Measurements from ENCODE around the gene CBARP.

The CBARP gene

GRCh38 chr19:1239796-1240737, 2.3 kb upstream of the CBARP start:
- DNase-seq (ENCODE audit: low read depth), result peak; percentile 94

GRCh38 chr19:1239420-1239795, 1.6 kb upstream of the CBARP start:
- DNase-seq (ENCODE audit: low read depth), result no peak

- DNase-seq (ENCODE audit: low read depth), result no peak
These were observed 831 bp upstream of the CBARP start for GRCh38 chr19:1238369-1239303.

GRCh38 chr19:1237027-1237659, 662 bp downstream of the CBARP start:
- no peak for DNase-seq (ENCODE audit: low read depth)

- no peak for DNase-seq (ENCODE audit: low read depth)
These were observed 1.2 kb downstream of the CBARP start for GRCh38 chr19:1236576-1236975.

DNA sequence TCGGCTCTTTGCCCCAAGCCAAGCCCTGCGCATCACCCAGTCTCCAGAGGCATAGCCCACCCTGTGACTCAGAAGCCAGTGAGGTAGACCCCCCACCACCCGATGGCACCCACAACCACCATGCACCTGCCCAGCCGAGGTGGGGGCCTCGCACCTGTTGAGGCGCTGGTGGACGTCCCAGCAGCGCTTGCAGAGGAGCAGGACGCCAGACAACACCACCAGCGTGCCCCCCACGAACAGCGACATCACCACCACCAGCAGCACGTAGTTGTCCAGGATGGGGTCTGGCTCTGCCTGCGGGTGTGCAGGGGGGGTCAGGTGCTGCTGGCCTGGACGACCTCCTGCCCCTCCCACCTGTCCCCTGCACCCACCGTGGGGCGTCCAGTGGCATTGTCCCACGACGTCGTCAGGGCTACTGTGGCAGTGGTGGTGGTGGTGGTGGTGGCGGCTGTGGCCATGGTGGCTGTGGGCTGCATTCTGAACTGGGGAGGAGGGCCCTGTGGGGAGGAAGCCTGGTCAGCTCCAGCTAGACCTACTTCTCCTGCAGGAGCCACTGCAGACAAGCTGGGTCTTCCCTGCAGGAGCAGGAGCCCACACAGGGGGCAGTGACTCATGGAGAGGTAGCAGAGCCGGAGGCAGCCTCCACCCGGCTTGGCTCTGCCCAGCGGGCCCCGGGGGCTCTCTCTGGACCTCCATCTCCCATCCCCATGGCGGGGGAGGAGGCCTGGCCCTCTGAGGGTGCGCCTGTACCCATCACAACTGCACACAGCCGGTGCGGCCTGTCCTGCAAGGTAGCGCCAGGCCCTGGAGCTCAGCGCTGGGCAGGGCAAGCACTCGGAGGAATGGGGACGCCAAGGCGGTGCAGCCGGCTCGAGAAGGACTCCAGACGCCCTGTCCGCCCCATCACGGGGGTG, 1.9 kb downstream of the CBARP start:
- DNase-seq (ENCODE audit: low read depth), result no peak

DNA sequence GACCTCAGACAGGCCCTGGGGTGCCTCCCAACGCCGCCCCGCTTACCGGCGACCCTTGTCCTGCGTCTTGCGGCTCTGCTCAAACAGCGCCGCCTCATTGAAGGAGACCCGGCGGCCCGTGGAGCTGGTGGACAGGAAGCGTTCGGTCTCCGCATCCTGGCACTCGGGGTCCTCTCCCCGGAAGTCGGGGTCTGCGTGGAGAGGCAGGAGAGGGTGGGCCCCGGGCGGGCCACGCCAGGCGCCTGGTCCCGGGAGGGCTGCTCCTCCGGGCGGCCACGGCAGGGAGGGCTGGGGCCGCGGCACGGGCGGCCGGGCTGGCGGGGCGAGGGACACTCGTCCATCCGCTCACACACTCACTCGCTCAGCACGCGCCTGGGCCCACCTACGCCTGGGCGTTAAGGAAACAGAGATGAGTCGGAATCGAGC, 2.8 kb downstream of the CBARP start:
- DNase-seq (ENCODE audit: low read depth), result no peak

- no peak for DNase-seq (ENCODE audit: low read depth)
These were observed 3.5 kb downstream of the CBARP start for GRCh38 chr19:1234051-1234954.

- DNase-seq (ENCODE audit: low read depth), result no peak
These were observed 4.6 kb downstream of the CBARP start for GRCh38 chr19:1233115-1233667.

- DNase-seq (ENCODE audit: low read depth), result no peak
These were observed 5.1 kb downstream of the CBARP start for GRCh38 chr19:1232652-1233072.

DNA sequence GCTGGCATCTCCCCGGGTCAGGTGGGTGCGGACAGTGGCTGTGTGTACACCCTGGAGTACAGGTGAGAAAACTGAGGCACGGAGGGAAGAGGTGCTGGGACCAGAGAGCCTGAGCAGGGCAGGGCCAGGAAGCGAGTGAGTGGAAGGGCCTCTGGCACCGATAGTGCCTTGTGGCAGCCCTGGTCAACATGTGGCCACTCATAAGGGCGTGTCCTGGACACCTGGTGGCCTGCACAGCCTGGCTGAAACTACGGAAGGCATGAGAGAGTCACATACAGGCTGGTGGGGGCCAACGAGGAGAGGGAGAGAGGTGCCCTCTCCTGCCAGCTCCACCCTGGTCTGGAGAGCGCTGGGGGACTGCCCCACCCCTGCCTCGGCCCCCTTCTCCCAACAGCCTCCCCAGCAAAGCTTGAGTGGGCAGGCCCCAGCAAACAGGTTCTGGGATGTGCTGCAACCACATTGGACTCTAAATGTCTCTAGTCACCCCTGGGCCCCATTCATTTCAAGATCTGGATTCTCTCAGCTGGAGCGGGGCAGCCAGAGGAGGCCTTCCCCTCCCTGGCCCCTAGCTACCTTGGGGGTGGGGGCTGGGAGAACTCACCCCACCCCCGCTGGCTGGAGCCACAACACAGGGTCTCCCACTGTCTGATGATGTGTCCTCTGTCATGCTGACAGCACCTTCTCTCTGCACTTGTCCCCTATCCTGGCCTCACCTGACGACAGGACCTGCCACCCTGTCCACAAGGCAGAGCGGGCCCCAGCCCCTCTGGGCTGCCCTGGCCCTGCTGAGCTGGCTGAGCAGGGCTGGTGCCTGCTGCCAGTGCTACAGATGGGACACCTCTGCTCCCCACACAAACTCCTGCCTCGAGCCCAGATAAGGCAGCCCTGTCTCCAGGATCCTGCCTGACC, 5.8 kb downstream of the CBARP start:
- no peak for DNase-seq (ENCODE audit: low read depth)

DNA sequence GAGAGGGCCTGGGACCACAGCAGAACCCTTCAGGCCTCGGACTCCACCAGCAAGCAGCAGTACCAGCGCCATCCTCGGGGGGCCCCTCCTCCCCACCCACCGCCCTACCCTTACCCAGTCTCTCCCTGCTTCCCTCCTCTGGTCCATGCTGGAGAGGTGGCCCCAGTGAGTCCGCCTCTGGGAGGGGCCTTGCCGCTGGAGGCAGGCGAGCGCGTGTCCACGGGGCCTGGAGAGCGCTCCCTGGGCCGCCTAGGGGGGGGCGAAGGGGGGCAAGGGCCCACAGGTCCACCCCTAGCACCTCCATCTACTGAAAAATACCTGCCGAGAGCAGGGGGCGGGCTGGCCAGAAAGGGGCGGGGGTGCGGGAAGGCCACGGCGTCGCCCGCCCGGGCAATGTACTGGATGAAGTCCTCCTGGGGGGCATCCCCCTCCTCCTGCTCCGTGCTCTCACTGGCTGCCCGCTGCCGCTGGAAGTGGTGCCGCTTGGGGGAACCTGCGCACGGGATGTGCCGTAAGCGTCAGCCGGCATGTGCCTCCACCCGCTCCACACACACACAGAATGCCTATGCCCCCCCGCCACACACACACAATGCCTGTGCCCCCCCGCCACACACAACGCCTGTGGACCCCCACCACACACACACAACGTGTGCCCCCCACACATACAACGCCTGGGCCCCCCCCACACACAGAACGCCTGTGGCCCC, 6.9 kb downstream of the CBARP start:
- no peak for DNase-seq (ENCODE audit: low read depth)

DNA sequence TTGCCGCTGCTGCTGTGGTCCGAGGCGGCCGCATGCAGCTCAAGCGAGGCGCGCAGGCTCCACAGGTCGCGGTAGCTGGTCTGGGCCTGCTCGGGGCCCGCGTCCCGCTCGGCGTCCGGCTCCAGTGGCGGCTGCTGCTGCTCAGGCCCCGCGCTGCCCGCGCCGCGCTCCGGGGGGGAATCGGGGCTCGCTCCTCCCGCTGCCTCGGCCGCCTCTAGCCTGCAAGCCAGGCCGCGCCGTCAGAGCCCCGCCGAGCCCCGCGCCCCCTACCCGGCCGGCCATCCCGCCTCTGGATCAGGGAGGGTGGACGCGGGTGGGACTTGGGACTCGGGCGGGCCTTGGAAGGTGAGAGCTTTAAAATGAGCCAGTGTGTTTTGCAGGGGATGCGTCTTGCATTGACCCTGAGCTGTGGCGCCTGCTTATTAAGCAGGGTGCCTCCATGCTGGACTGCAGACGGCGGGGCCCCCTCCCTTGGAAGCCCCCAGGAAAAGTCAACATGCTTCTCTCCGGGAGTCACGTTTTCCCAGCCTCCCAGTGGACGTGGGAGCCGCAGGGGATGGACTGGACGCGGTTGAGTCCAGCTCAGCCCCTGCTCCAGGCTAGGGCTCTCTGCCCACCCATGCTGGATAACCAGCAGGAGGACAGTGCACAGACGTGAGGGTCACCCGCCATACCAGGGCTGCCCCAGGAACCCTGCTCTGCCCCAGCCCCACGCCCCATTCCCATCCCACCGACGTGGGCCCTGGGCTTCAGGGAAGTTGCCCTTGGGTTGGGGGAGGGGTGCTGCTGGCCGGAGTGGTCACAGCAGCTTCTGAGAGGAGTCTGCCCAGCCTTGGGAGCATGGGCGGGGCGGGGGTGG, 7.7 kb downstream of the CBARP start:
- DNase-seq (ENCODE audit: low read depth), result no peak

DNA sequence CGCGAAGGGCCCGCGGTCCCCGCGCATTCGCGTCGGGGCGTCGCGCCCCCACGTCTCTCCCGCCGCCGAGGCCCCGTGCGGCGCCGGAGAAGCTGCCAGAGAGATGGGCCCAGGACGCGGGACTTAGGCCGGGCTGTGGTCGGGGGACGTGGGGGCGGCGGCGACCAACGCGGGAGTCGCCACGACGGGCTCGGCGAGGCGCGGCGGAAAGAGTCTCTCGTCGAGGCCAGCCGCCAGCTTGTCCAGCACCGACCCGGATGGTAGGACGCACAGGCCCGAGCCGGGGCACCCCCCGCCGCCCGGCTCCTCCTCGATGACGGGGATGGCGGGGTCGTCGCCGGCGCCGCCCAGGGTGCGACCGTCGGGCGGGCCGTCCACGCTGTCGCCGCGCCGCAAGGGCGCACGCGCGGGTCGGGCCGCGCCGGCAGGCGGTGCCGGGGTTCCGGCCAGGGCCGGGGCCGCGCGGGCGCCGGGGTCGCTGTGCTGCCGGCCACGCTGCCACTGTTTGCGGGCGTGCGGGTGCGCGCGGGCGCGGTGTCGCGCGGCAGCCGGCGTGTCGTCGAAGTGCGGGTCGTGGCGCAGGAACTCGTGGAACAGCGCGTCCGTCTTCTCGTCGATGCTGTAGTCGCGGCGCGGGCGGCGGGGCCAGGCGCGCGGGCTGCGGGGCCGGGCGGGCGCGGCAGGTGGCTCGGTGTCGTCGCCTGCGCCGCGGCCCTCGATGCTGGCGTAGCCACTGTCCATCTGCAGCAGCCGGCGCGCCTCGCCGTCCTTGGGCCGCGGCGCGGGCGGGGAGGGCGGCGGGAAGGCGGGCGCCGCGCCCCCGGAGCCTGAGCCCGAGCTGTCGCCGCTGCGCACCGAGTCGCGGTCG, 8.5 kb downstream of the CBARP start:
- no peak for DNase-seq (ENCODE audit: low read depth)

DNA sequence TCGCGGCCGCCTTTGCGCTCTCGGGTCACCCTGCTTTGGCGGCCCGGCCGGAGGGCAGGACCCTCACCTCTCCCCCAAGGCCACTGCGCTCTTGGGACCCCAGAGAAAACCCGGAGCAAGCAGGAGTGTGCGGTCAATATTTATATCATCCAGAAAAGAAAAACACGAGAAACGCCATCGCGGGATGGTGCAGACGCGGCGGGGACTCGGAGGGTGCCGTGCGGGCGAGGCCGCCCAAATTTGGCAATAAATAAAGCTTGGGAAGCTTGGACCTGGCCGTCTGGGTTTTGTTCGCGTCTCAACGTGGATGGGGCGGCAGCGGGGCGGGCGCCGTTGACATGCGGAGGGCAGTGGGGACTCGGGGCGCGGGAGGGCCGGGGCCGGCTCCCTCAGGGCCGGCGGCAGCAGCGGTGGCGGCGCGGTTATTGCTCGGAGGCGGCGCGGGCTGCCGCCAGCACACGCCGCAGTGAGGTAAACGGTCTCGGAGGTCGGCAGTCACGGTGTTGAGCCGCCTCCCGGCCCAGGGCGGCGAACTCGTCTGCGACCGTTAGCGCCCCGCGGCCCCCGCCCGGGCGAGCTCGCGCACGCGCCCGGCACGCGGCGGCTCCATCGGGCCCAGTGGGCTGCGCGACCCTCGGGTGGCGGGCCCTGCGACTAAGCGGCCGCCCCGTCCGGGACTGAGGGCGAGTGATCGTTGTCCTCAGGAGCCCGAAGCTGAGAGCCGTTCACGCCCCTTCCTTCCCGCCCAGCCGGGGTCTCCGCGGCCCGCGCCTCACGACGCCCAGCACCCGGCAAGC, 9.4 kb downstream of the CBARP start:
- no peak for DNase-seq (ENCODE audit: low read depth)

All from T follicular helper cell (primary cell).